Neuronal stem cell (in vitro differentiated cells): Measurements from ENCODE around the gene CCDC85B.
A peak's percentile ranks its signal among the peaks of the same experiment; 100 is the strongest.

Source experiments
- DNase-seq: peaks from one replicate; pipeline ENCODE4 v3.0.0-alpha.2; 2013; ENCODE audit warnings: low spot score
- H2AFZ ChIP-seq: one replicate; pipeline ENCODE4 v1.6.1; 2013; ENCODE audit warnings: mild to moderate bottlenecking, low read length, inconsistent platforms
- H2AK5ac ChIP-seq: 2 replicates; pipeline ENCODE4 v1.6.1; 2013; ENCODE audit warnings: low read depth, mild to moderate bottlenecking, inconsistent platforms, low read length, moderate library complexity, mixed read lengths
- H2BK120ac ChIP-seq: 2 replicates; pipeline ENCODE4 v1.6.1; 2013; ENCODE audit warnings: low read depth, mild to moderate bottlenecking, inconsistent platforms, low read length, moderate library complexity, mixed read lengths
- H2BK12ac ChIP-seq: one replicate; pipeline ENCODE4 v1.6.1; 2013; ENCODE audit warnings: low read length, inconsistent platforms
- H2BK15ac ChIP-seq: 2 replicates; pipeline ENCODE4 v1.6.1; 2013; ENCODE audit warnings: mild to moderate bottlenecking, low read length, inconsistent platforms, mixed read lengths
- H2BK5ac ChIP-seq: one replicate; pipeline ENCODE4 v1.6.1; 2013; ENCODE audit warnings: inconsistent platforms, mild to moderate bottlenecking, low read length, moderate library complexity
- H3K14ac ChIP-seq: one replicate; pipeline ENCODE4 v1.6.1; 2013; ENCODE audit warnings: low read length, inconsistent platforms
- H3K18ac ChIP-seq: 2 replicates; pipeline ENCODE4 v1.6.1; 2013; ENCODE audit warnings: low read length, inconsistent platforms
- H3K23ac ChIP-seq: 2 replicates; pipeline ENCODE4 v1.6.1; 2013; ENCODE audit warnings: low read depth, mild to moderate bottlenecking, mixed read lengths, low read length, inconsistent platforms; ENCODE audit not compliant: poor library complexity
- H3K27ac ChIP-seq: replicated peaks from 3 replicates; pipeline ENCODE4 v1.5.1; 2013; ENCODE audit warnings: low read length, inconsistent platforms
- H3K27me3 ChIP-seq, 3 experiments: 2 replicates each; pipeline ENCODE4 v1.6.1; 2013; ENCODE audit warnings: low read length in 3 of 3, mild to moderate bottlenecking in 2 of 3, inconsistent platforms in 1 of 3, low read depth in 1 of 3, mixed read lengths in 1 of 3, moderate library complexity in 1 of 3; ENCODE audit not compliant: control insufficient read depth in 3 of 3, insufficient read depth in 3 of 3
- H3K36me3 ChIP-seq, 2 donors: replicated peaks in 1 of 2; 2 replicates each; pipeline ENCODE4 v1.6.1; 2013; ENCODE audit warnings: low read length in 2 of 2; ENCODE audit not compliant: control insufficient read depth in 2 of 2, insufficient read depth in 2 of 2
- H3K4ac ChIP-seq: 2 replicates; pipeline ENCODE4 v1.6.1; 2013; ENCODE audit warnings: inconsistent platforms, mild to moderate bottlenecking, low read length, moderate library complexity
- H3K4me1 ChIP-seq, 2 donors: 1 replicate in 1 of 2; 2 replicates in 1 of 2; pipeline ENCODE4 v1.6.1; 2013; ENCODE audit warnings: low read length in 2 of 2, low read depth in 1 of 2; ENCODE audit not compliant: control insufficient read depth in 2 of 2, insufficient read depth in 1 of 2
- H3K4me2 ChIP-seq: one replicate; pipeline ENCODE4 v1.6.1; 2013; ENCODE audit warnings: mild to moderate bottlenecking, low read length, inconsistent platforms; ENCODE audit not compliant: insufficient read depth, poor library complexity, severe bottlenecking
- H3K4me3 ChIP-seq, 2 donors: 2 replicates each; pipeline ENCODE4 v1.5.1; 2013; ENCODE audit warnings: low read length in 2 of 2, mild to moderate bottlenecking in 2 of 2, inconsistent platforms in 1 of 2, moderate library complexity in 1 of 2
- H3K79me1 ChIP-seq: one replicate; pipeline ENCODE4 v1.6.1; 2013; ENCODE audit warnings: low read depth, mild to moderate bottlenecking, inconsistent platforms, low read length, moderate library complexity
- H3K9ac ChIP-seq: one replicate; pipeline ENCODE4 v1.6.1; 2013; ENCODE audit warnings: mild to moderate bottlenecking, low read depth, low read length, inconsistent platforms; ENCODE audit not compliant: poor library complexity
- H3K9me3 ChIP-seq, 2 donors: replicated peaks in 1 of 2; 2 replicates each; pipeline versions ENCODE3 to v1.6.1; 2013; ENCODE audit warnings: low read length in 2 of 2, mild to moderate bottlenecking in 2 of 2, inconsistent platforms in 1 of 2, low read depth in 1 of 2, mixed read lengths in 1 of 2, moderate library complexity in 1 of 2; ENCODE audit not compliant: control insufficient read depth in 2 of 2, insufficient read depth in 1 of 2
- H4K8ac ChIP-seq: one replicate; pipeline ENCODE4 v1.6.1; 2013; ENCODE audit warnings: low read depth, mild to moderate bottlenecking, inconsistent platforms, low read length, moderate library complexity
- H4K91ac ChIP-seq: one replicate; pipeline ENCODE4 v1.6.1; 2013; ENCODE audit warnings: low read length, low read depth, mild to moderate bottlenecking, inconsistent platforms; ENCODE audit not compliant: poor library complexity
- WGBS, 2 donors: extraction: QIAGEN DNeasy Blood & Tissue Kit; methylation state at CpG; one replicate each; pipeline ENCODE4 v1.1.7; 2013; ENCODE audit warnings: missing lambda C conversion rate in 2 of 2, mixed read lengths in 1 of 2; ENCODE audit not compliant: insufficient read length in 2 of 2, insufficient replicate concordance in 1 of 2; ENCODE audit errors: extremely low coverage in 2 of 2; 5-methylcytosine and 5-hydroxymethylcytosine counted together

Gene CCDC85B

GRCh38 chr11:65852508-65853245 lies 37.8 kb upstream of the CCDC85B start:
- H3K23ac ChIP-seq = peak overlapping the region; percentile 75
- DNase-seq = no peak
- no peak overlapping the region for H3K14ac ChIP-seq
- no peaks in the 10 kb centered on the region for H3K27me3 ChIP-seq
- peaks cover 4 to 6% of the 10 kb centered on the region in 2 donors for H3K4me1 ChIP-seq
- no peak overlapping the region for H3K4ac ChIP-seq
- no peak overlapping the region for H3K18ac ChIP-seq
- H3K79me1 ChIP-seq = peaks cover 23% of the 10 kb centered on the region
- H2BK15ac ChIP-seq = no peak overlapping the region
- peaks cover 6 to 14% of the 10 kb centered on the region in 2 donors for H3K9me3 ChIP-seq
- H4K91ac ChIP-seq = no peak overlapping the region
- H3K36me3 ChIP-seq = peaks cover 51 to 55% of the 10 kb centered on the region in 2 donors
- H2BK12ac ChIP-seq = no peak overlapping the region
- no peak overlapping the region for H2BK5ac ChIP-seq
- H3K27ac ChIP-seq = no peak overlapping the region
- no peak overlapping the region for H4K8ac ChIP-seq
- no peak overlapping the region for H3K9ac ChIP-seq
- no CpG with 5 or more reads among the region's 33 CpGs for WGBS, 2 donors
- no peak overlapping the region for H2AFZ ChIP-seq
- no peak overlapping the region for H2BK120ac ChIP-seq
- peak overlapping the region in 1 of 2 donors; percentile 53 for H3K4me3 ChIP-seq
- no peak overlapping the region for H2AK5ac ChIP-seq
- H3K4me2 ChIP-seq = no peak overlapping the region

GRCh38 chr11:65853246-65853979 lies 37.1 kb upstream of the CCDC85B start:
- DNase-seq = no peak
- no peak overlapping the region for H2AFZ ChIP-seq
- no peak overlapping the region for H4K8ac ChIP-seq
- no peak overlapping the region for H2BK12ac ChIP-seq
- H2BK5ac ChIP-seq = no peak overlapping the region
- H3K4me3 ChIP-seq = no peak overlapping the region
- no peak overlapping the region for H3K4me2 ChIP-seq
- no peak overlapping the region for H3K27ac ChIP-seq
- peaks cover 23% of the 10 kb centered on the region for H3K79me1 ChIP-seq
- H3K23ac ChIP-seq = no peak overlapping the region
- no peak overlapping the region for H3K4ac ChIP-seq
- H3K36me3 ChIP-seq = peaks cover 51 to 55% of the 10 kb centered on the region in 2 donors
- H3K9me3 ChIP-seq = peaks cover 6 to 14% of the 10 kb centered on the region in 2 donors
- no CpG with 5 or more reads among the region's 6 CpGs for WGBS, 2 donors
- no peak overlapping the region for H3K14ac ChIP-seq
- H3K9ac ChIP-seq = no peak overlapping the region
- peaks cover 4 to 6% of the 10 kb centered on the region in 2 donors for H3K4me1 ChIP-seq
- no peak overlapping the region for H2BK15ac ChIP-seq
- H4K91ac ChIP-seq = no peak overlapping the region
- no peaks in the 10 kb centered on the region for H3K27me3 ChIP-seq
- H2AK5ac ChIP-seq = no peak overlapping the region
- no peak overlapping the region for H2BK120ac ChIP-seq
- H3K18ac ChIP-seq = no peak overlapping the region

- H2AFZ ChIP-seq = no peak overlapping the region
- H3K27ac ChIP-seq = no peak overlapping the region
- DNase-seq = no peak
- no peak overlapping the region for H4K8ac ChIP-seq
- WGBS, 2 donors = no CpG with 5 or more reads among the region's 4 CpGs
- no peak overlapping the region for H2BK12ac ChIP-seq
- H2BK15ac ChIP-seq = no peak overlapping the region
- H2BK5ac ChIP-seq = no peak overlapping the region
- no peak overlapping the region for H3K14ac ChIP-seq
- peak overlapping the region; percentile 3 for H3K23ac ChIP-seq
- H4K91ac ChIP-seq = no peak overlapping the region
- H3K79me1 ChIP-seq = peaks cover 23% of the 10 kb centered on the region
- H3K18ac ChIP-seq = no peak overlapping the region
- no peak overlapping the region for H3K4ac ChIP-seq
- no peaks in the 10 kb centered on the region for H3K27me3 ChIP-seq
- H3K4me1 ChIP-seq = peaks cover 4 to 6% of the 10 kb centered on the region in 2 donors
- H3K4me2 ChIP-seq = no peak overlapping the region
- H3K4me3 ChIP-seq = no peak overlapping the region
- H3K36me3 ChIP-seq = peaks cover 51 to 55% of the 10 kb centered on the region in 2 donors
- no peak overlapping the region for H3K9ac ChIP-seq
- H2AK5ac ChIP-seq = no peak overlapping the region
- no peak overlapping the region for H2BK120ac ChIP-seq
- peaks cover 6 to 14% of the 10 kb centered on the region in 2 donors for H3K9me3 ChIP-seq
These were observed 36.3 kb upstream of the CCDC85B start for GRCh38 chr11:65854161-65854592.
